Pulmonary artery endothelial cell (primary cell): ENCODE results near the gene POC5. TPM values are rescaled to one million over a fixed set of nuclear protein-coding genes. Genes with fewer than 3 reads are reported as not detected.
"Not testable (repeated sequence)": the region's sequence is repeated elsewhere in the genome, so short reads cannot be mapped to it uniquely, and the experiment has no call there.

Experiments
- DNase-seq: peaks from one replicate; pipeline ENCODE4 v3.0.0-alpha.2; 2011; ENCODE audit warnings: low read depth, low spot score
- total RNA-seq: library from RNA; depleted of rRNA; stranded (reverse); fragments of >200 nt; gene quantifications from 2 replicates; pipeline ENCODE4 v1.2.3, GENCODE V29; 2014

POC5 gene, protein sequence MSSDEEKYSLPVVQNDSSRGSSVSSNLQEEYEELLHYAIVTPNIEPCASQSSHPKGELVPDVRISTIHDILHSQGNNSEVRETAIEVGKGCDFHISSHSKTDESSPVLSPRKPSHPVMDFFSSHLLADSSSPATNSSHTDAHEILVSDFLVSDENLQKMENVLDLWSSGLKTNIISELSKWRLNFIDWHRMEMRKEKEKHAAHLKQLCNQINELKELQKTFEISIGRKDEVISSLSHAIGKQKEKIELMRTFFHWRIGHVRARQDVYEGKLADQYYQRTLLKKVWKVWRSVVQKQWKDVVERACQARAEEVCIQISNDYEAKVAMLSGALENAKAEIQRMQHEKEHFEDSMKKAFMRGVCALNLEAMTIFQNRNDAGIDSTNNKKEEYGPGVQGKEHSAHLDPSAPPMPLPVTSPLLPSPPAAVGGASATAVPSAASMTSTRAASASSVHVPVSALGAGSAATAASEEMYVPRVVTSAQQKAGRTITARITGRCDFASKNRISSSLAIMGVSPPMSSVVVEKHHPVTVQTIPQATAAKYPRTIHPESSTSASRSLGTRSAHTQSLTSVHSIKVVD
- total RNA-seq, result 7.0 and 8.5 TPM in 2 replicates

DNA sequence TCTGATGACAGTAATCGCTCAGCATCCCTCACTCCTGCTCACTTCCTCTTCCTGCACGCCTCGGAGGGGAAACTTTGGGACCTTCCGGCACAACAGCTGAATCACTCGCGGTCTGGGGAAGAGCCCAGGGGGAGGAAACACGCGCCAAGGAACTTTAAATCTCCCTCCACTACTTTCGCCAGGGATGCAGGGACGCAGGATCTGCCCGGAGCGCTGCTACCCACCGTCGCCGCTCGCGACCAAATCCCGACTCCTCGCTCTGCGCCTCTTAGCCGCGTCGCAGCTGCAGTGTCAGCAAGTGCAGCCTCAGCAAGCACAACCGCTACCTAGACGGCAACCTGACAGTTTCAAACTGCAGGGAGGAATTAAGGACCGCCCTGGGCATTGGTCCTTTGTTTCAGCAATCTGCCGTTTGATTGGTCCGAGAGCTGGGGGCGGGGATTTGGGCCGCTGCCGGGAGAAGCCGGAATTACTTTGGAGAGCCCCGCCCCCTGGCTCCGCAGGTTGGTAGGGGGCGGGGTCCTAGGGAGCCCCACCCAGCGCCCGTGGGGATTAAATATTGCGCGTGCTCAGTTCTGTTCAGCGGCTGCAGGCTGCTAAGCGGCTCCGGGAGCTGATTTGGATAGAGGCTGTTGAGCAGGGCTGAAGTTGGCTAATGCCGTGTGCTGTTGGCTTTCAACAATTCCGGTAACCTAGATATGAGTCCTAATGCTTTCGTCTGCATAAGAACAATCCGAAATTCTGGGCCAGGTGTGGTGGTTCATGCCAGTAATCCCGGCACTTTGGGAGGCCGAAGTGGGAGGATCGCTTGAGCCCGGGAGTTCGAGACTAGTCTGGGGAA is at the start of gene POC5:
Gene POC5 (minus strand): TSS at position 356 of the 841 bp plus-strand sequence. CDS start 4,500 bp downstream, outside the sequence.
- DNase-seq, result peak; percentile 81

DNA sequence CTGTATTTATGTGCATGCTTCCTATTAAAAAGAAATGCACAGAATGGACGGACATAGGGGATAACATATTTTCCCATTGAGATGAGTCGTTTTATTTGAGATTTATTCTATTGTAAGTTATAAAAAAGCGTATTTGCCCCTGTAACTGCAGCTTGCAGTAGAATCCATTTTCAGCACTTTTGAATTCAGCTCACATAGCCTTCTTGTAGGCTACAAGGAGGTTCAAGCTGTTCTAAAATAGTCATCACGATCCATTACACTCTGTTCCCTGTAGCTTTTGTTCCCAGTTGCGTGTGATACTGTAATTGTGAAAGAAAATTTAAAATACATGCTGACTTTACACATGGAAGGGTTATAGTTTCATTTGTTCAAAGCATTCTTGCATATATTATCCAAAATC is 40.9 kb upstream of the POC5 start:
- DNase-seq, result no peak

DNA sequence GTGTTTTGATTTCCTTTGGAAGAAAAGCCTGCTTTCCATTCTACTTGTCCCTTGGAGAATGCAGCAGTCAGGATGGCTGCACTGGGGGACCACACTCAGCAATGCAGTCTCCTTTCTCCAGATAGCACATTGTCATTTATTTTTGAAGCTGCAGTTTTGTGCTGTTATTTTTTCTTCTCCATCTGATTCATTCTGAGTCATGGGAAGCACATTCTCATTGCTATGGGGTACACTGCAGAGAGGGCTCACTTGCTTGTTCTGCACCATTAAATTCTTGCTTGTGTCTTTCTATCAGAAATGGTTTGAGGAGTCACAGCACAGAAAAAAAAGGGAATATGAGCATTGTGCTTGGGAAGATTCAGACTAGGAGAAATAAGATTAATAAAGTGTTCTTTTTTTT is 39.7 kb upstream of the POC5 start:
- no peak for DNase-seq

DNA sequence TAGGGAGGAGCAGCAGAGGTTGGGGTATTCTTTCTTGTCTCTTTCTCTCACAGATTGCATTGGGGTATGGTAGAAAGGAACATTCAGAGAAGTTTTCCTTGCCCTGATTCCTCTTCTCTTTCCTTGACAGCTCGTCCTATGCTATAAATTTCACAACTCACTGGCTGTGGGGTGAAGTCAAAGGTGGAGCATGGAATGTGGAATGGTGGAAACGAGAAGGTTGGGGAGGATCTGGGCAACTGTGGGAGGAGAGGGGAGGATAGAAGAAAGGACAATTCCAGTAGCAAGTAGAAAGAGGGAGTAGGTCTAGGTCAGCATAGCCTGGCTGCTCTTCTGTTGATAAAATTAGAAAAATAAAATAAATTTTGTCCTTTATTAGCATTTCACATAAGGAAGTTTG is 39.0 kb upstream of the POC5 start:
- DNase-seq, result no peak

DNA sequence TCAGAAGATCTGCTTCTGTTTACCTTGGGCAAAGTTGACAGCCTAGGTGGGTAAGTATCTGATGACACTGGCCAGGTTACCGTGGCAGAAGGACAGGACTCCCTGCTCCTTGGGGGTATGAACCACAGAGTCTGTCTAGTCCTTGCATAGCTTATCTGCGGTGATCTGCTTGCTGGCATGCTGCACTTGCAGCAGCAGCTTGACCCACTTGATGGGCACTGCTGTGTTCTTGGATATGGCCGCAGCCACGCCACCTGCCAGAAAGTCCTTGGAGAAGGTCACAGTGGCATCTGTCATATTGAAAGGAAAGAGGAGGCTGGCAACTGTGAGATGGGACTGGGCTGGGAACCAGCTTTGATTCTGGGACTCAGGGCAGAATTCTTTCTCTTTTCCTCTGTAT is 35.9 kb upstream of the POC5 start:
- no peak for DNase-seq

DNA sequence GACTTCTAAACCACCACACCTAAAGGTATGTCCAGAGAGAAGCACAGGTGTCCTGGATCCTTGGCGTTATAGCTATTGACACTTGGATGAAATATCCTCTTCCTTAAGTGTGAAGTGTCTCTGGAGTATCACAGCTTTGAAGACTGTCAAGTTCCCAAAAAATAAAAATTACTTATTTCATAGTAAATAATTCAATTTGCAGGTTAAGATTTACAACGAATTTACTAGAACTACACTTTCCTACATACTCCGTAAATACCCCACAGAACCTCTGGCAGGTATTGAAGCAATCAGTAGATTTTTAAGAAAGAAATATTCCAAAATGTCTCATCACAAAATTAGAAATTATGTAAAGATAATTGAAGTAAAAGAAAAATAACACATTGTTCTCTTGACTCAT is 27.1 kb upstream of the POC5 start:
- no peak for DNase-seq

DNA sequence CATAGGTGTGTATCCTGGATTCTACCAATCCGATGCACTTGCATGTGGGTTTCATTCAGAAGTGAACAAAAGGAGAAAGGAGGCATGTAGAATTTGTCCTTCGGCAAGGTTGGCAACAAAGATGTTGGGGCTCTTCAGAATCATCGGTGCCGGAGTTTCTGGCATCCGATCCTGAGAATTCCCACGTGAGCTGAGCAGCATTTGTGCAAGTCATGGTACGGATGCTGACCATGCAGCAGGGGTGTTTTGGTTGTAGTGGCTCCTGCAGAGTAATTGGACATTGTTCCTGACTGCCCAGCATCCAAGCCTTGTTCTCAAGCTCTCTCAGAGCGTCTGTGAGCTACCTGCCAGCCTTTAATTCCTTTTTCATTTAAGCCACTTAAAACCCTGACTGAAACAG is 19.0 kb upstream of the POC5 start:
- DNase-seq, result no peak

DNA sequence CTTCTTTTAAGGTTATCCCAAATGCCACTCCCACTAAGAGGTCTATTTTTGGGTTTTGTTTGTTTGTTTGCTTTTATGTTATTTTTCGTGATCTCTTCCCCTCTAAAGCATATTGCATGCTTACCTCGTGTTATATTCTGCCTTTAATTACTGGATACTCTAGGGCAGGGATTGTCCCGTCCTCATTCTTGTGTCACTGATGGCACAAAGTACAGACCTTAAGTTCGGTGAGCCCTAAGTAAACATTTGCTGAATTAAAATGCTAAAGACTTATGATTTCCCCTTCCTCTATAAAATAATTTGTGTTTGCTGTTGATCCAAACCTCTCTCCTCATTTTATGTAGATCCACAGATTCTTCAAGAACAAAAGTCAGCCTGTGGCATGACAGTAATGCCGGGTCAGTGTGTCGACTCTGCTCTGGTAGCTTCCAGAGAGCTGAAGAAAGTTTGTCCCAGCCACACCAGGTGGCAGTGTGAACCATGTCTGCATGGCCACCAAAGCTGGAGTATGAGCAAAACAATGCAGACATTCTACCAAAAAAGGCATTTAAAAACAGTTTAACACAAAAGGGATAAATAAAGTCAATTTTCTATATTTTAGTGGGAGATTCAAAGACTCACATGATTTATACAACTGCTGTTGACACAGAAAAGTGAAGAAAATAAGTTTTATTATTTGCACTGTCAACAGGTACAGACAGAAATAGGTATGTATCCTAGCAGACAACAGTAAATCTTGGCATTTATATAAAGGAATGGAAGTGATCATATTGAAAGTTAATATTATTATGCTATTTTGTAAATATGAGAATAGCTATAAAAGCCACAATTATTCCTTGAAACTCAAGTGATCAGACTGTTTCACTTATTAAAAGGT is 17.9 kb upstream of the POC5 start:
- no peak for DNase-seq

DNA sequence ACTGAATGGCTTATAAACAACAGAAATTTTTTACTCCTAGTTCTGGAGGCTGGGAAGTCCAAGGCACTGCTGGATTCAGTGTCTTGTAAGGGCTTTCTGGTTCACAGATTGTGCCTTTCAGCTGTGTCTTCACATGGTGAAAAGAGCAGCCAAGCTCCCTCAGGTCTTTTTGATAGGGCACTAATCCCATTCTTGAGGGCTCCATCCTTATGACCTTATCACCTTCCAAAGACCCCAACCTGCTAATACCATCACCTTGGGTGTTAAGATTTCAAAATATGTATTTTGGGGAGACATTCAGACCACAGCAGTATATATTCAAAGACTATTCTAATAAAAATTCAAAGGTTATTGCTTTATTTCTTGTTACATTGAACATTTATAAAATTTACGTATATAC is 16.5 kb upstream of the POC5 start:
- DNase-seq, result no peak

DNA sequence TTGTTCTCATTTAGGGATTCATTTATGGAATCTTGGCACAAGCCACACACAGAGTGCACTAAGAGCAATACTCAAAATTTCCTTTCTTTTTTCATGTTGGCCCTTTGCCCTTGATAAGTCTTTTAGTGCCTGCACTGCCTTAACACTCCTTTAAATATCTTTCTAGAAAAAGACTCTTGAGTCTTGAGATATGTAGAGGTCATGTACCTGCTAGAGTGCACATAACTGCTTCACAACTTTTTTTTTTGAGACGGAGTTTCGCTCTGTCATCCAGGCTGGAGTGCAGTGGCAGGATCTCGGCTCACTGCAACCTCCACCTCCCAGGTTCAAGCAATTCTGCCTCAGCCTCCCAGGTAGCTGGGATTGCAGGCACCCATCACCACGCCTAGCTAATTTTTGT is 14.3 kb upstream of the POC5 start:
- not testable (repeated sequence) for DNase-seq

DNA sequence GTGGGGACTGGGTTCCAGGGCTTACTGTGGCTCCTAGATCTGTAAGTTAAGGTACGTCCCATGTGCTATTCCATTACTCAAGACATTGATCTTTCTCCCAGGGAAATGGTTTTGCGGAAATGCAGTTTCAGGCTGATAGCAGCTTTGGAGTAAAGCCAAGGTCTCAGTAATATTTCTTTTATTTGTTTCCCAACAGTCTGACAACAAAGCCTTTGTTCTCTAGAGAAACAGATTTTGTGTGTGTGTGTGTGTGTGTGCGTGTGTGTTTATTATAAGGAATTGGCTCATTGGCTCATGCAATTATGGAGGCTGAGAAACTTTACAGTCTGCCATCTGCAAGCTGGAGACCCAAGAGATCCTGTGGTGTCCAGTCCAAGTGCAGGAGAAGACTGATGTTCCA is 12.1 kb upstream of the POC5 start:
- peak; percentile 30 for DNase-seq

DNA sequence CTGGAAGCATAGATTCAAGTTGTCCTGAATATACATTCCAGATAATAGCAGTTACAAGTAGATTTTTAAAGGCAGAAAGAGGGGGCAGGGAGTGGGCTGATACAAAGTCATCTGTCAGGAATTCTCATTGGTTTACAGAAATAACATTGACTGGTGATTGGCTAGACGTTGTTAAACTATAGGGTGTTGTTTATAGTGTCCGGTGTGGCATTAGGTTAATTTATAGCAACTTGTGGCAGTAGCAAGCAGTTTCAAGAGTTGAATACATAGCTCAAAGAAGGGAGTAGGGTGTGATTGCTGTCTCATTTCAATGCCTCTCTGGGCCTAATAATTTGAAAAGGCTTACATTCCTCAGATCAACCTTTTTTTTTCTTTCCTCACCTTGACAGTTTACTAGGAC is 10.7 kb upstream of the POC5 start:
- no peak for DNase-seq

DNA sequence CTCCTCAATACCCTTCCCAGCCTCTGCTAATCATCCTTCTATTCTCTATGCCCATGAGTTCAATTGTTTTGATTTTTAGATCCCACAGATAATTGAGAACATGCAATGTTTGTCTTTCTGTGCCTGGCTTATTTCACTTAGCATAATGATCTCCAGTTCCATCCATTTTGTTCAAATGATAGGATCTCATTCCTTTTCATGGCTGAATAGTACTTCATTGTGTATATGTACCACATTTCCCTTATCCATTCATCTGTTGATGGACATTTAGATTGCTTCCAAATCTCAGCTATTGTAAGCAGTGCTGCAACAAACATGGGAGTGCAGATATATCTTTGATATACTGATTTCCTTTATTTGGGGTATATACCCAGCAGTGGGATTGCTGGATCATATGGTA is 9.0 kb upstream of the POC5 start:
- DNase-seq, result not testable (repeated sequence)

DNA sequence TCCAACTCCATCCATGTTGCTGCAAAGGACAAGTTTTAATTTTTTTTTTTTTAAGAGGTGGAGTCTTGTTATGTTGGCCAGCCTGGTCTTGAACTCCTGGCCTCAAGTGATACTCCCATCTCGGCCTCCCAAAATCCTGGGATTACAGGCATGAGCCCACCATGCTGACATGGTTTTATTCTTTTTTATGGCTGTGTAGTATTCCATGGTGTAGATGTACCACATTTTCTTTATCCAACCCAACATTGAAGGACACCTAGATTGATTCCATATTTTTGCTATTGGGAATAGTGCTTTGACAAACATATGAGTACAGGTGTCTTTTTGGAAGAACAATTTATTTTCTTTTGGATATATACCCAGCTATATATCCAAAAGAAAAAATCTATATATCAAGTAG is 6.1 kb upstream of the POC5 start:
- DNase-seq, result no peak

DNA sequence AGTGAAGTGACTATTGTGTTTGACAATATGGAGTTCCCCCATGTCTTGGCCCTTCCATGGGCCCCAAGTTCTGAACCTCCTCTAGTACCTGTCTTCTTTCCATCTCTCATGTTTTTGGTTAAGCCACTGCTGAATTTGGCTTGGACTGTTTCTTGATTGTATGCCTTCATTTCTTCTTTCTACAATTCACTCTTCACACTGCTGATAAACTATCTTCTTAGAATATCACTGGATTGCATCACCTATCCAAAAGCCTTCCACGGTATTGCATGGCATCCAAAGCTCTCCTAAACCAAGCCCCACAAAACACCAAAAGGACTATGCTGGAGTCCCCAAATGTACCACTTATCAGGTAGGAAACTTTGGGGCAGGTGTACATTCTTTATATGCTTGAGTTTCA is 4.3 kb upstream of the POC5 start:
- DNase-seq, result no peak

DNA sequence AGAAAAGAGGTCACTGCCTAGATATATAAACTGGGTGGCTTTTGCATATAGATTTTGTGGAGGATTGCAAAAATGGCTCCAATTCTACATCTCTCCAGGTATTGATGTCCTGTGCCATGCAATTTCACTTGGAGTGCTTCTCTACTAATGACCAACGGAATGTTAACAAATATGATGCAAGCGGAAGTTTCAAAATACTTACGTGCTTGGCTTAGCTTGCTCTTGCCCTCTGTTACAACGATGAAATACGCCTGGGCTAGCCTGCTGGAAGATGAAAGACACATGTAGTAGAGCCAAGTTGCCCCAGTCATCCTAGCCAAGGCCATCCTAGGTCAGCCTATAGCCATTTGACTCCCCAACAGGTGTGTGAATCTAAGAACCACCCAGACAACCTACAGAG is 3.6 kb upstream of the POC5 start:
- DNase-seq, result no peak

DNA sequence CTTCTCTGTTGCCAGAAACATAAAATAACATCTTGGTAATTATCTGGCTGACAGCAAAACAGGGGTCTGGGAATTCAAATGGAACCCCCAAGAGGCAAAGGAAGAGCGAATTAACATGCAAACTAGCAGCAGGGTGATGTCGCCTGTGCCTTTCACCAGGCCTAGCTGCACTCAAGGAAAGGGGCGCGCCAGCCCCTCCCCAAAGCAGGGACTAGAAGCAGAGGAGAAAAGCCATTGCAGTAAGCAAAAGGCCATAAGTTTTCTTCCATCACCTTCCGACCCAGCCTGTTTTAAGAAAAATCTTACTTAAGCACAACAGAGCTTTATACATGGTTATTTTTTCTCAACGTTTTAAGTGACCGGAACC is 539 bp downstream of the POC5 start:
- no peak for DNase-seq

DNA sequence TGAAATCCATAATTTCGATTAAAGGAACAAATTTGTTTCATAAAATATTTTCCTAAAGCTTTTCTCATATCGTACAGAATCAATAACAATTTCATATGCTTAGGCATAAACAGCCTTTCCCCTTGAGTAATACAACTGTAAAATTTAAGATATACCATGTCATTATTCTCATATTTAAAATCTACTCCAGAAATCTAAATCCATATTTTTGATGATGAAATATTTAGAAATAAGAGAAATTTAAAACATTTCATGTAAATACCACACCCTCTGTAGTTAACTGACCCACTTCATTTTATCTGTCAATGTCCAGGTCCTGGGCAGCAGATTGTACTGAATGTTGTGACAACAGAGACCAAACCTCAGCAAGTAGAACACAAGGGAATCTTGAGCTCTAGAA is 5.1 kb downstream of the POC5 start:
- no peak for DNase-seq

DNA sequence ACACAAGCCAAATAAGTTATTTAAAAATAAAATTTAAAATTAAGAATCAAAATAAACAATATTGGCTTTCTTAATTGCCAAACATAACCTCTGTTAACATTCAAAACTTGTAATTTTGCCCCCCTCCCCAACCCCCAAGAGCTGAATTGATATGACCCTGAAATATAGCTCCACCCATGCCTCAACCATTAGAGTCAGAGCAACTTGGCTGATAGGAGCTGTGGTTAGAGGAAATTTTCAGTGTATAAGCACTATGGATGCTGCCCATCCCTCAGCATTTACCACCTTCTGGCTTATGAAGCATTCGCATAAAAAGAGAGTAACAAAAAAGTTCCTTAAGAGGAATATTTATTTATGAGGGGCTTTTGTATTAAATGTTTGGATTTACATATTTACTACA is 6.1 kb downstream of the POC5 start:
- no peak for DNase-seq

DNA sequence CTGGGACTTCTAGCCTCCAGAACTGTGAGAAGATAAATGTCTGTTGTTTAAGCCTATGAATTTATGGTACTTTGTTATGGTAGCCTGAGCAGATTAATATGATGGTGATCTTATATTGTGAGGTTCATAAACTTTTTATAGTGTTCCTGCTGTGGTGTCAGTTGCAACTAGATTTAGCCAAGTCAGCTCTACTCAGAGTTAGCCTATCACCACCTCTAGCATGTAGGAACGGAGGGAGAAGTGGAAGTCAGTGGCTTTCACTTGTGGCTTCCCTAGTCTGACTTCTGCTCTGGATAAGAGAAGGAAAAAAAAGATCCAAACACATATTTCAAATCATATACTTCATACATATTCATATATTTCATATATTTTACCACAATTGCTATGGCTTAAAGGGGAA is 6.6 kb downstream of the POC5 start:
- no peak for DNase-seq

DNA sequence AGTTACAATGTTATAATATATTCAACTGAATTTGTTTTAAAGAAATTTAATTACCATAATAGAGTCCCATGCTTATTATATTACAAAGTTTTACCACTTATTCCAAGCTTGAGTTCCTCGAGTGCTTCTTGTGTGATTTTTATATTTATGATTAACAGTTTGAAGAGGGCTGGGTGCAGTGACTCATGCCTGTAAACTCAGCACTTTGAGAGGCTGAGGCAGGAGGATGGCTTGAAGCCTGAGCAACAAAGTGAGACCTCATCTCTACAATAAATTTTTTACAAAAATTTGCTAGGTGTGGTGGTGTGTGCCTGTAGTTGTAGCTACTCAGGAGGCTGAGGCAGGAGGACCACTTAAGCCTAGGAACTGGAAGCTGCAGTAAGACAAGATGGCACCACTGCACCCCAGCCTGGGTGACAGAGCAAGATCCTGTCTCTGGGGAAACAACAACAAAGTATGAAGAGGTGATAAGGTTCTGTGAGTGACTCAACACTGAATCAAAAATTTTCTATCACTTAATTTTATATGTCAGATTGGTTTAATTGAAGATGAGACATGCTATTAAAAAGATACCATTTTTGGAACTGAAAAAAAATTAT is 9.2 kb downstream of the POC5 start:
- DNase-seq, result no peak
